PC-3 (cell line): ENCODE results near the gene PBX2. TPM values are rescaled to one million over a fixed set of nuclear protein-coding genes. Genes with fewer than 3 reads are reported as not detected.
"Not testable (repeated sequence)": the region's sequence is repeated elsewhere in the genome, so short reads cannot be mapped to it uniquely, and the experiment has no call there.

Experiments
- ATAC-seq: fragments of 200-7000 bp; cut with Tn5 transposase; 2 replicates; pipeline ENCODE4 v1.9.1; 2020; ENCODE audit warnings: mild to moderate bottlenecking, moderate library complexity
- BruUV-seq: library from RNA; stranded (reverse); fragments of 400-500 nt; replicated peaks from 2 replicates; lab custom pipeline; 2021; lab: Mats Ljungman, UMichigan
- CTCF ChIA-PET: fragments of 300-600 bp; sonication (Branson Sonifier 250); formaldehyde crosslinking; loops from one replicate; lab custom pipeline; 2022; ENCODE audit warnings: antibody characterized with exemption; lab: Charles Lee
- POLR2A ChIA-PET: fragments of 300-600 bp; sonication (Branson Sonifier 250); formaldehyde crosslinking; loops from one replicate; lab custom pipeline; 2022; ENCODE audit warnings: antibody characterized with exemption; ENCODE audit not compliant: unreplicated experiment; lab: Charles Lee
- DNase-seq: peaks from one replicate; pipeline ENCODE4 v3.0.0-alpha.2; 2015
- H2AFZ ChIP-seq: fragments of 300-600 bp; sonication (generic); 2 replicates; pipeline ENCODE4 v1.6.0; 2016; ENCODE audit warnings: antibody characterized with exemption, low read length
- H3F3A ChIP-seq: fragments of 300-600 bp; sonication (generic); one replicate; pipeline ENCODE4 v1.6.0; 2017; ENCODE audit warnings: antibody characterized with exemption, low read length, control low read depth, mild to moderate bottlenecking; ENCODE audit not compliant: unreplicated experiment
- H3K27ac ChIP-seq: fragments of 300-600 bp; sonication (generic); 2 replicates; pipeline ENCODE4 v1.5.1; 2016; ENCODE audit warnings: mild to moderate bottlenecking, low read length
- H3K27me3 ChIP-seq: fragments of 300-600 bp; sonication (generic); 2 replicates; pipeline ENCODE4 v1.6.1; 2016; ENCODE audit warnings: low read length, mixed read lengths
- H3K36me3 ChIP-seq: fragments of 300-600 bp; sonication (generic); 2 replicates; pipeline ENCODE4 v1.6.1; 2016; ENCODE audit warnings: low read depth, mixed run types, low read length, mixed read lengths
- H3K4me1 ChIP-seq: fragments of 300-600 bp; sonication (generic); 2 replicates; pipeline ENCODE4 v1.5.1; 2016; ENCODE audit warnings: low read length; ENCODE audit not compliant: insufficient read depth
- H3K4me2 ChIP-seq: fragments of 300-600 bp; sonication (generic); 2 replicates; pipeline ENCODE4 v1.6.0; 2016; ENCODE audit warnings: low read length
- H3K4me3 ChIP-seq: fragments of 300-600 bp; sonication (generic); 2 replicates; pipeline ENCODE4 v1.5.1; 2016; ENCODE audit warnings: mild to moderate bottlenecking, low read length, mixed read lengths
- H3K79me2 ChIP-seq: fragments of 300-600 bp; sonication (generic); 2 replicates; pipeline ENCODE4 v1.6.1; 2017; ENCODE audit warnings: low read length, mixed read lengths
- H3K9ac ChIP-seq: fragments of 300-600 bp; sonication (generic); 2 replicates; pipeline ENCODE4 v1.6.0; 2016; ENCODE audit warnings: mild to moderate bottlenecking, low read length
- H3K9me2 ChIP-seq: fragments of 300-600 bp; sonication (generic); replicated peaks from 2 replicates; pipeline ENCODE4 v1.6.1; 2016; ENCODE audit warnings: mixed run types, low read length, mixed read lengths
- H3K9me3 ChIP-seq: fragments of 300-600 bp; sonication (generic); 2 replicates; pipeline ENCODE4 v1.6.1; 2016; ENCODE audit warnings: low read length, mixed read lengths
- H4K20me1 ChIP-seq: fragments of 300-600 bp; sonication (generic); 2 replicates; pipeline ENCODE4 v1.6.1; 2016; ENCODE audit warnings: low read length, mixed read lengths
- EZH2 ChIP-seq: fragments of 300-600 bp; sonication (generic); IDR thresholded peaks from one replicate; pipeline ENCODE4 v1.6.1; 2017; ENCODE audit warnings: antibody characterized with exemption, mild to moderate bottlenecking, low read length; ENCODE audit not compliant: unreplicated experiment
- EZH2phosphoT487 ChIP-seq: fragments of 300-600 bp; sonication (generic); IDR thresholded peaks from 2 replicates; pipeline ENCODE4 v1.6.1; 2018; ENCODE audit warnings: mild to moderate bottlenecking, antibody characterized with exemption, low read length, borderline replicate concordance
- intact Hi-C: fragments of 100-400 bp; cut with micrococcal nuclease; formaldehyde crosslinking; loops from 2 replicates; pipeline ENCODE4 v1.9.0; 2023
- total RNA-seq: library from RNA; depleted of rRNA; stranded (reverse); fragments of >200 nt; gene quantifications from 2 replicates; pipeline ENCODE4 v1.2.3, GENCODE V29; 2014
- TF ChIP-seq, protein P1 (sequence below): fragments of 300-600 bp; sonication (generic); conservative IDR thresholded peaks from 2 replicates; pipeline ENCODE4 v1.5.1; 2017; ENCODE audit warnings: antibody characterized with exemption, low read depth, mild to moderate bottlenecking, low read length

PBX2 gene
- total RNA-seq, 1 experiment from 2014 or later: 25.3 TPM

DNA sequence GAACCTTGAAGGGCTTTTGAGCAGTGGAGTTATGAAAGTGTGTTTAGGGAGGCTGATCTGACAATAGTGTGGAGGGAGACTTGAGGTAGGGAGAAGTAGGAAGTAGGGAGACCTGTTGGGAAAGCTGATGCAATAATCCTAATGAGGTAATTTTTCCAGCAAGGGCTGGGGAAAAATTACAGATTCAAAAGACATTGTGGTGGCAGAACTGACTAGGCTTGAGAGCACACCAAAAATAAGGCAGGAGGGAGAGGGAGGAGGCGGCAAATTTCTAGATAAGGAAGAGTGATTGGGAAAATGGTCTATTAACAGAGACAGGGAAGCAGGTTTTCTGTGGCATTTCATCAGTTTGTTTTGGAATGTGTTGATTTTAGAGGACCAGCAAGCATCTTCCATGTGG lies 43.7 kb downstream of the PBX2 start:
- no peak overlapping the region for H2AFZ ChIP-seq
- H3K79me2 ChIP-seq: no peaks in the 10 kb centered on the region
- no peaks in the 10 kb centered on the region for H3K36me3 ChIP-seq
- no peaks in the 10 kb centered on the region for H4K20me1 ChIP-seq
- ATAC-seq (no peak), DNase-seq (no peak)
- H3K9me3 ChIP-seq: no peaks in the 10 kb centered on the region
- H3K4me2 ChIP-seq: no peak overlapping the region
- H3K9me2 ChIP-seq: no peaks in the 10 kb centered on the region
- H3F3A ChIP-seq: no peaks in the 10 kb centered on the region
- intact Hi-C loops: no loop called here
- no peak overlapping the region for H3K9ac ChIP-seq
- no TSS peak for BruUV-seq
- ChIA-PET CTCF (no interaction called here), POLR2A (no interaction called here)
- H3K4me1 ChIP-seq: no peaks in the 10 kb centered on the region
- H3K4me3 ChIP-seq: no peak overlapping the region
- H3K27me3 ChIP-seq: no peaks in the 10 kb centered on the region
- TF ChIP-seq EZH2phosphoT487 (no peak), EZH2 (no peak)
- TF ChIP-seq, protein P1, sequence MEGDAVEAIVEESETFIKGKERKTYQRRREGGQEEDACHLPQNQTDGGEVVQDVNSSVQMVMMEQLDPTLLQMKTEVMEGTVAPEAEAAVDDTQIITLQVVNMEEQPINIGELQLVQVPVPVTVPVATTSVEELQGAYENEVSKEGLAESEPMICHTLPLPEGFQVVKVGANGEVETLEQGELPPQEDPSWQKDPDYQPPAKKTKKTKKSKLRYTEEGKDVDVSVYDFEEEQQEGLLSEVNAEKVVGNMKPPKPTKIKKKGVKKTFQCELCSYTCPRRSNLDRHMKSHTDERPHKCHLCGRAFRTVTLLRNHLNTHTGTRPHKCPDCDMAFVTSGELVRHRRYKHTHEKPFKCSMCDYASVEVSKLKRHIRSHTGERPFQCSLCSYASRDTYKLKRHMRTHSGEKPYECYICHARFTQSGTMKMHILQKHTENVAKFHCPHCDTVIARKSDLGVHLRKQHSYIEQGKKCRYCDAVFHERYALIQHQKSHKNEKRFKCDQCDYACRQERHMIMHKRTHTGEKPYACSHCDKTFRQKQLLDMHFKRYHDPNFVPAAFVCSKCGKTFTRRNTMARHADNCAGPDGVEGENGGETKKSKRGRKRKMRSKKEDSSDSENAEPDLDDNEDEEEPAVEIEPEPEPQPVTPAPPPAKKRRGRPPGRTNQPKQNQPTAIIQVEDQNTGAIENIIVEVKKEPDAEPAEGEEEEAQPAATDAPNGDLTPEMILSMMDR: no peak
- H3K27ac ChIP-seq: no peak overlapping the region

DNA sequence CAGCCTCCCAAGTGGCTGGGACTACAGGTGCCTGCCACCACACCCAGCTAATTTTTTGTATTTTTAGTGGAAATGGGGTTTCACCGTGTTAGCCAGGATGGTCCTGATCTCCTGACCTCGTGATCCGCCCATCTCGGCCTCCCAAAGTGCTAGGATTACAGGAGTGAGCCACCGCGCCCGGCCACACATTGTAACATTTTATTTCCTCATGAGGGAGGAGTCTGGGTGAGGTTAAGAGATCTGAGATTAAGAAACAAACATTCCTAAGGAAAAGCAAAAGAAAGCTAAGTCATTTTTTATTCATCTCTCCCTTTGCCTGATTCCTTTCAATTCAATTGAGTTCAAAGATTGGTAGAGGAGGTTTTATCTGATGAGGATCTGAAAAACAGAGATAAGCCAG lies 45.8 kb downstream of the PBX2 start:
- BruUV-seq, ATAC-seq: not testable (repeated sequence)

DNA sequence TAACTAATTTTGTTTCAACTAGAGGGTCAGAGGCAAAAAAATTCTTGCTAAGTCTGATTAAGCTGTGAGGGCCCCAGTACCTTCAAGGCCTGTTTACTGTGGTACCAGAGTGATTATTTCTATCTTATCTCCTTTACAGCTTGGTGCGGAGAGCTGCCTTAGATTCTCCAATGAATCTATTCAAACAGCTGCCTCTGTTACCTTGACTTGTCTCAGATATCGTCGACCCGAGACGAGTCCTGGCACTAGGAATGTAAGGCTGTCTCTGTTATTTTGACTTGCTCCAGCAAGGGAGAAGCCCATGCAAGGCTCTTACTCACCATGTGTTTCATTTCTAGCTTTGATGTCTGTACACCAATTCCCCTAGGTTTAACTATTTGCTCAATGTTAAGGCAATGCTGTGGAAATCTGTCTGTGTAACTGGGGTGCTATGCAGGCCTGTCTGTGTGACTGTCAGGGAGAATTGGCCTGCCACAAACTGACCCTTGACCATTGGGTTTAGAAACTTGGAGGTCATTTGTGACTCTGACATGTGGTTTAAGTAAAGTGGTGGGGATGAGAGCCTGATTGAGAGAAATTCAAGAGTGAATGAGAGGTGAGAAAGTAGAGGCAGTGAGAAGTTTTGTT lies 49.5 kb downstream of the PBX2 start:
- DNase-seq (no peak), ATAC-seq (no peak)
- Histone ChIP-seq H3K4me2 (no peak overlapping the region), H3K79me2 (no peaks in the 10 kb centered on the region), H3K27me3 (no peaks in the 10 kb centered on the region), H3K4me3 (no peak overlapping the region), H3F3A (no peaks in the 10 kb centered on the region), H3K9me3 (no peaks in the 10 kb centered on the region), H3K9ac (no peak overlapping the region), H4K20me1 (no peaks in the 10 kb centered on the region), H3K9me2 (no peaks in the 10 kb centered on the region), H3K36me3 (no peaks in the 10 kb centered on the region), H3K4me1 (no peaks in the 10 kb centered on the region), H3K27ac (no peak overlapping the region), H2AFZ (no peak overlapping the region)
- CTCF ChIA-PET: no interaction called here
- POLR2A ChIA-PET: no interaction called here
- intact Hi-C loops: no loop called here
- no TSS peak for BruUV-seq
- TF ChIP-seq EZH2phosphoT487 (no peak), EZH2 (no peak)
- TF ChIP-seq, protein P1: no peak

More for the DNA sequence above, 45.8 kb downstream of the PBX2 start:
- DNase-seq, H3F3A ChIP-seq, POLR2A ChIA-PET, H3K36me3 ChIP-seq, H3K4me1 ChIP-seq, intact Hi-C loops, H3K27me3 ChIP-seq, H4K20me1 ChIP-seq, H3K9me3 ChIP-seq, CTCF ChIA-PET, H3K79me2 ChIP-seq, H3K9me2 ChIP-seq, H3K4me2 ChIP-seq, H3K9ac ChIP-seq, H3K4me3 ChIP-seq, H3K27ac ChIP-seq: not testable (repeated sequence)
- peak overlapping the region; percentile 43; the same call in 1 of the 2 replicates for H2AFZ ChIP-seq
